ENCODE measurements around the gene RPL26. TPM values are rescaled to one million over a fixed set of nuclear protein-coding genes. Genes with fewer than 3 reads are reported as not detected.

Gene RPL26
- polyA plus RNA-seq, 1 donor from 2014 or later = 1,664 TPM

GRCh38 chr17:8337802-8338752 is 44.9 kb downstream of the RPL26 start:
- Mint-ChIP-seq H3K9me3 (no peaks in the 10 kb centered on the region), H3K4me3 (peak overlapping the region in 2 of 4 donors; percentile 72 to 75), H3K4me1 (peaks cover 3 to 10% (median 6%) of the 10 kb centered on the region in 3 donors), H3K27me3 (peaks cover 2% of the 10 kb centered on the region), H3K27ac (peak overlapping the region in 1 of 3 donors; percentile 71), H3K36me3 (peaks cover 2% of the 10 kb centered on the region)

- H3K4me3 Mint-ChIP-seq = no peak overlapping the region
- H3K27me3 Mint-ChIP-seq = peaks cover 12% of the 10 kb centered on the region
- no peak overlapping the region for H3K27ac Mint-ChIP-seq
- no peaks in the 10 kb centered on the region for H3K9me3 Mint-ChIP-seq
- no peaks in the 10 kb centered on the region for H3K36me3 Mint-ChIP-seq
- H3K4me1 Mint-ChIP-seq = peaks cover under 1 to 7% (median 2%) of the 10 kb centered on the region in 3 donors
Measured at GRCh38 chr17:8333281-8333680, 49.7 kb downstream of the RPL26 start.

- peaks cover 0 to under 1% (median 0%) of the 10 kb centered on the region in 3 donors for H3K4me1 Mint-ChIP-seq
- H3K9me3 Mint-ChIP-seq = no peaks in the 10 kb centered on the region
- H3K27me3 Mint-ChIP-seq = peaks cover 17% of the 10 kb centered on the region
- H3K36me3 Mint-ChIP-seq = no peaks in the 10 kb centered on the region
- peak overlapping the region in 1 of 4 donors; percentile 71 for H3K4me3 Mint-ChIP-seq
- H3K27ac Mint-ChIP-seq = no peak overlapping the region
Measured at GRCh38 chr17:8332688-8333087, 50.3 kb downstream of the RPL26 start.

DNA sequence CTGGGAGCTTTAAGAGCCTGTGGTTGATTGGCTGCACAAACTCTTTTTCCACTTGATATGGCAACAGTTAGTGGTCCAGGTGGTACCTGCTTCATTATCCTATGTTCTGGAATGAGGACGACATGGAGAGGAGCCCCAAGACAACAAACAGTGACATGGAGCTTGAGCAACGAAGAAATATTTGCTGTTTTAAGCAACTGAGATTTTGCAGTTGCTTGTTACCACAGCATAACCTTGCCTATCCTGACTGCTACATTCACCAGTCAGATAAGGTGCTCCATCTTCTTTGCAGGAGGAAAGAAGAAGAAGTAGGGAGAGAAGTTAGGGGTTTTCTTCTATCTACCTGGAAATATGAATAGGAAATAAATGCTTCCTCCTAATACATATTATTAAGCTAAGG is 50.9 kb downstream of the RPL26 start:
- Mint-ChIP-seq H3K27ac (no peak overlapping the region), H3K9me3 (no peaks in the 10 kb centered on the region), H3K4me1 (no peaks in the 10 kb centered on the region), H3K4me3 (no peak overlapping the region), H3K36me3 (no peaks in the 10 kb centered on the region), H3K27me3 (peaks cover 22% of the 10 kb centered on the region)

Other genes with a start within 250 kb of the RPL26 start
- gene PER1, start 230.8 kb downstream of the RPL26 start, polyA plus RNA-seq = 12.6 TPM
- gene VAMP2, start 220.2 kb downstream of the RPL26 start, polyA plus RNA-seq = 83.7 TPM
- gene TMEM107, start 206.8 kb downstream of the RPL26 start, polyA plus RNA-seq = 35.2 TPM
- 30.0 TPM for gene BORCS6, start 193.0 kb downstream of the RPL26 start, polyA plus RNA-seq
- 0.34 TPM for gene AURKB, start 172.6 kb downstream of the RPL26 start, polyA plus RNA-seq
- 35.1 TPM for gene CTC1, start 135.1 kb downstream of the RPL26 start, polyA plus RNA-seq
- gene PFAS, start 133.9 kb downstream of the RPL26 start, polyA plus RNA-seq = 15.5 TPM
- 67.4 TPM for gene RANGRF, start 94.5 kb downstream of the RPL26 start, polyA plus RNA-seq
- gene SLC25A35, start 87.8 kb downstream of the RPL26 start, polyA plus RNA-seq = 1.7 TPM
- gene ARHGEF15, start 73.0 kb downstream of the RPL26 start, polyA plus RNA-seq = not detected
- gene ODF4, start 43.4 kb downstream of the RPL26 start, polyA plus RNA-seq = not detected
- gene RNF222, start 14.6 kb upstream of the RPL26 start, polyA plus RNA-seq = 0.08 TPM
- 52.3 TPM for gene NDEL1, start 52.7 kb upstream of the RPL26 start, polyA plus RNA-seq
- gene MYH10, start 247.5 kb upstream of the RPL26 start, polyA plus RNA-seq = 1.7 TPM

Measured in IgD-negative memory B cell (primary cell).